ENCODE measurements around the gene KIF11.

DNA sequence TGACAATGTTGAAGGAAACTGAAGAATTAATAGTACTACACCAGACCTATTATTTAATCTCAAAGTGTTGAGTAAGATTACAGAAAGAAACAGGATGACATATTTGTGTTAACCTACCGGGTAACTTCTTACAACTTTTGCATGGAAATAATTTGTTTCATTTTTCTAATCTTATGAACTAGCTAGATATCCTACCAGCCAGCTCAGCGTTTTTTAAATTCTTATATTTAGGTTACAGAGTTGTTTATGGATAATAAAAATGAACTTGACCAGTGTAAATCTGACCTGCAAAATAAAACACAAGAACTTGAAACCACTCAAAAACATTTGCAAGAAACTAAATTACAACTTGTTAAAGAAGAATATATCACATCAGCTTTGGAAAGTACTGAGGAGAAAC, 37.0 kb downstream of the KIF11 start:
- TF ChIP-seq HCFC1 (IDR thresholded peaks at IDR 0.05; ENCODE audit: low read depth, low read length) (no peak), JUNB (CRISPR knock-in tag; conservative IDR thresholded peaks at IDR 0.05) (no peak), CTCF (IDR thresholded peaks at IDR 0.05 in 2 of 3, conservative IDR thresholded peaks at IDR 0.05 in 1 of 3; ENCODE audit: insufficient read depth in 2 of 3, low read depth in 1 of 3, low read length in 3 of 3) (no peak), JUN (IDR thresholded peaks at IDR 0.05; ENCODE audit: borderline replicate concordance, low read depth, low read length) (no peak), JUN (CRISPR knock-in tag; IDR thresholded peaks at IDR 0.05; ENCODE audit: borderline replicate concordance) (no peak), KAT7 (CRISPR knock-in tag; IDR thresholded peaks at IDR 0.05; ENCODE audit: borderline replicate concordance) (no peak), TEAD1 (CRISPR knock-in tag; IDR thresholded peaks at IDR 0.05) (no peak), ZFPM2 (CRISPR knock-in tag; IDR thresholded peaks at IDR 0.05) (no peak), EZH2 (IDR thresholded peaks at IDR 0.05; ENCODE audit: borderline replicate concordance, low read depth, low read length) (no peak), HDAC2 (IDR thresholded peaks at IDR 0.05) (no peak), RAD51 (IDR thresholded peaks at IDR 0.05; ENCODE audit: borderline replicate concordance, low read depth) (no peak), KLF6 (CRISPR knock-in tag; IDR thresholded peaks at IDR 0.05; ENCODE audit: borderline replicate concordance) (no peak), HDGF (IDR thresholded peaks at IDR 0.05) (no peak)

All from K562 (cell line).